ENCODE results near the gene ANKS6. TPM values are rescaled to one million over a fixed set of nuclear protein-coding genes. Genes with fewer than 3 reads are reported as not detected.

ANKS6 gene
- total RNA-seq, 1 donor from 2014 or later: 26.7 TPM

GRCh38 chr9:98719055-98719454, 77.3 kb downstream of the ANKS6 start:
- intact Hi-C loops (cut with DNase I): no loop called here
- Histone ChIP-seq H3K27me3 (peaks cover 3% of the 10 kb centered on the region), H3K4me1 (no peaks in the 10 kb centered on the region), H3K36me3 (no peaks in the 10 kb centered on the region), H3K9me3 (no peaks in the 10 kb centered on the region), H3K27ac (no peak overlapping the region), H3K4me3 (no peak overlapping the region)
- TF ChIP-seq CTCF (IDR thresholded peaks at IDR 0.05): no peak
- DNase-seq: no peak
- ATAC-seq: no peak

DNA sequence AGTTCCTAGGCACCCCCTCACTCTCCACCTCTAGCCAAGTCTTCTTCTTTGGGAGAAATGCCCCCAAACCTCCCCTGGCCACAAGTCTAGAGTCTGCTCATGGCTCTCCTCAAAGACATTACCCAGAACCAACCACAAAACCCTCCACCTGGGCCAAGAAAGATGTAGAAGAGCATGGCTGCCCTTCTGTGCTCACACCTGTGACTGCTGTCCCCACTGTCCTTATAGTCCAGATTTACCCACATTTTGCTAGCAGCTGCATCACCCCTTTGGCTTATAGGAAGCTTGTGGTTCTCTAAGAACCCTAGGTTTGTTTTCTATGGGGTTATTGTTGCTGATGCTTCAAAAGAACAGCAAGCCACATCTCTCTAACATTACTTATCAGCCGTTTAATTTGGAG, 81.5 kb downstream of the ANKS6 start:
- intact Hi-C loops (cut with DNase I): no loop called here
- no peaks in the 10 kb centered on the region for H3K36me3 ChIP-seq
- no peak for ATAC-seq

GRCh38 chr9:98712987-98713386, 83.4 kb downstream of the ANKS6 start:
- H3K27ac ChIP-seq: no peak overlapping the region
- peaks cover 35% of the 10 kb centered on the region for H3K27me3 ChIP-seq
- H3K4me3 ChIP-seq: no peak overlapping the region
- DNase-seq (no peak), ATAC-seq (no peak)
- H3K4me1 ChIP-seq: no peaks in the 10 kb centered on the region
- intact Hi-C loops (cut with DNase I): no loop called here
- no peaks in the 10 kb centered on the region for H3K36me3 ChIP-seq
- H3K9me3 ChIP-seq: no peaks in the 10 kb centered on the region
- TF ChIP-seq CTCF (IDR thresholded peaks at IDR 0.05): no peak

More for the DNA sequence above, 81.5 kb downstream of the ANKS6 start:
- Histone ChIP-seq H3K9me3 (no peaks in the 10 kb centered on the region), H3K27me3 (peaks cover 20% of the 10 kb centered on the region), H3K27ac (no peak overlapping the region), H3K4me1 (no peaks in the 10 kb centered on the region), H3K4me3 (no peak overlapping the region)
- no peak for TF ChIP-seq CTCF (IDR thresholded peaks at IDR 0.05)
- DNase-seq: no peak

GRCh38 chr9:98709968-98710965, 86.1 kb downstream of the ANKS6 start:
- no peak for ATAC-seq
- no peak for TF ChIP-seq CTCF (IDR thresholded peaks at IDR 0.05)
- no peaks in the 10 kb centered on the region for H3K9me3 ChIP-seq
- no peak for DNase-seq
- no peak overlapping the region for H3K27ac ChIP-seq
- H3K36me3 ChIP-seq: no peaks in the 10 kb centered on the region
- intact Hi-C loops (cut with DNase I): no loop called here
- H3K27me3 ChIP-seq: peaks cover 59% of the 10 kb centered on the region
- peaks cover 5% of the 10 kb centered on the region for H3K4me1 ChIP-seq
- no peak overlapping the region for H3K4me3 ChIP-seq

DNA sequence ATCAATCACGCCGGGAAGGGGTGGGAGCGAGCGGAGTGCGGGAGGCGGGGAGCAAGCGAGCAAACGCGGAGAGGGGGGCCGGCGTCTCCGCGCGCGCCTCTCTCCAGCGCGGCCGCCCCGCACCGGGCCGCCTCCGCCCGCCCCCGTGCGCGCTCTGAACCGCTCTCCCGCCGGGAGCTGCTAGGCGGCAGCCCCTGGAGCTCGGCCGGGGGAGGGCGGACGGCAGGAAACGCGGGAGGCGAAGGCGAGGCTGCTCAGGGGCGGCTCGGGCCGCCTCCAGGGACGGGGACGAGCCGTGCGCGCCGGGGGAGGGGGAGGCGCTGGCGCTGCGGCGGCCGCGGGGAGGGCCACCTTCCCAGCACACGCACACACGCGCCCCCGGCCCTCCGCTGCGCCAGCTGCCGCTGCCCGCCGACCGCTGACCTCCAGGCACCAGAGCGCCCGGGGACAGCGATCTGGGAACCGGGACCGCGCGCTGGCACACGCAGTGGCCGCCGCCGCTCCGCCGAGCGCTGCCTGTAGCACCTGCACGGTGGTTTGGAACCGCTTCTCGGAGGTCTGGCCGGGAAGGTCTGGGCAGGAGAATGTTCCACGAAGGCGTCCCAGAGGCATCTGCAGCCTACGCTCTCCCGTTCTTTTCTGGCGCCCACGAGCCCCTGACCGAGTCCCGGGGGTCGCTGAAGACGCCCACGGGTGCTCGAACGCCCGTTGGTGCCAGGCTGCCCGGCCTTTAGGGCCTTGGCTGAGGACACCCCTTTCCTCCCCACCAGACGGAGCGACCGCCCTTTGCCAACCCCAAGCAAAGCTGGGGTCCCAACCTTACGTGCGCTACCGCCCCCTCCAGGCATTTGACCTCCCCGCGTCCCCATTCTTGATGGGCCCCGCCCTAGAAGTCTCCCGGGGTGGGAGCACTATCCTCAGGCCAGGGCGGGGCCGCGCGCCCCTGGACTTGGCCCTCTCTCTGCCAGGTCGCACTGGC, 87.1 kb downstream of the ANKS6 start, which contains the start of gene GABBR2:
GABBR2 (minus strand) TSS at position 3 of the 979 bp plus-strand sequence. CDS start 198 bp downstream, outside the sequence.
- DNase-seq: no peak
- Histone ChIP-seq H3K27me3 (peaks cover 68% of the 10 kb centered on the region), H3K4me1 (peaks cover 5% of the 10 kb centered on the region), H3K27ac (no peak within 1 kb of the TSS), H3K9me3 (no peaks in the 10 kb centered on the region), H3K4me3 (no peak within 1 kb of the TSS), H3K36me3 (no peaks in the 10 kb centered on the region)
- no peak for TF ChIP-seq CTCF (IDR thresholded peaks at IDR 0.05)
- intact Hi-C loops (cut with DNase I): no loop called here
- no peak for ATAC-seq

Measured in upper lobe of right lung (tissue), 1 donor.